ENCODE data around the gene KRTAP12-4.
"Not testable (repeated sequence)": the region's sequence is repeated elsewhere in the genome, so short reads cannot be mapped to it uniquely, and the experiment has no call there.

Gene KRTAP12-4

GRCh38 chr21:44670642-44671432, 16.4 kb upstream of the KRTAP12-4 start:
- no peak for DNase-seq (ENCODE audit: low read depth)
- no peak for TF ChIP-seq CTCF (conservative IDR thresholded peaks at IDR 0.05; ENCODE audit: low read length)

GRCh38 chr21:44667612-44668011, 13.2 kb upstream of the KRTAP12-4 start:
- no peak for TF ChIP-seq CTCF (conservative IDR thresholded peaks at IDR 0.05; ENCODE audit: low read length)
- DNase-seq (ENCODE audit: low read depth): no peak
- H3K4me3 ChIP-seq (ENCODE audit: low read length): no peak overlapping the region

More at GRCh38 chr21:44670642-44671432, 16.4 kb upstream of the KRTAP12-4 start:
- H3K4me3 ChIP-seq (ENCODE audit: low read length): no peak overlapping the region

- TF ChIP-seq CTCF (conservative IDR thresholded peaks at IDR 0.05; ENCODE audit: low read length): no peak
- no peak for DNase-seq (ENCODE audit: low read depth)
- H3K4me3 ChIP-seq (ENCODE audit: low read length): no peak within 1 kb of the TSS
Measured at GRCh38 chr21:44666401-44667320, 12.2 kb upstream of the KRTAP12-4 start, which contains the start of gene KRTAP12-2. Gene KRTAP12-2, minus strand, starts transcription at chr21:44666927. Its CDS starts 41 bp downstream, at chr21:44666886.

- no peak for DNase-seq (ENCODE audit: low read depth)
- H3K4me3 ChIP-seq (ENCODE audit: low read length): no peak overlapping the region
- TF ChIP-seq CTCF (conservative IDR thresholded peaks at IDR 0.05; ENCODE audit: low read length): no peak
Measured at GRCh38 chr21:44664691-44665090, 10.2 kb upstream of the KRTAP12-4 start.

- not testable (repeated sequence) for H3K4me3 ChIP-seq (ENCODE audit: low read length); DNase-seq (ENCODE audit: low read depth)
Measured at GRCh38 chr21:44661567-44661966, 7.1 kb upstream of the KRTAP12-4 start.

- no peak for DNase-seq (ENCODE audit: low read depth)
Measured at GRCh38 chr21:44658913-44659595, 4.6 kb upstream of the KRTAP12-4 start.

More at GRCh38 chr21:44658913-44659595, 4.6 kb upstream of the KRTAP12-4 start:
- no peak for TF ChIP-seq CTCF (conservative IDR thresholded peaks at IDR 0.05; ENCODE audit: low read length)
- no peak overlapping the region for H3K4me3 ChIP-seq (ENCODE audit: low read length)

All from AG10803 (cell line).